Hepatocyte (in vitro differentiated cells): ENCODE results near the gene OLA1.

Experiments
- EZH2 ChIP-seq: fragments of 200-600 bp; sonication (generic); IDR thresholded peaks from 2 replicates; pipeline ENCODE4 v1.6.1; 2016; ENCODE audit warnings: antibody characterized with exemption, mild to moderate bottlenecking, borderline replicate concordance
- TF ChIP-seq, protein P1 (sequence below): fragments of 200-600 bp; sonication (generic); IDR thresholded peaks from 2 replicates; pipeline ENCODE4 v1.5.1; 2016; ENCODE audit warnings: antibody characterized with exemption, mild to moderate bottlenecking; ENCODE audit not compliant: poor library complexity

DNA sequence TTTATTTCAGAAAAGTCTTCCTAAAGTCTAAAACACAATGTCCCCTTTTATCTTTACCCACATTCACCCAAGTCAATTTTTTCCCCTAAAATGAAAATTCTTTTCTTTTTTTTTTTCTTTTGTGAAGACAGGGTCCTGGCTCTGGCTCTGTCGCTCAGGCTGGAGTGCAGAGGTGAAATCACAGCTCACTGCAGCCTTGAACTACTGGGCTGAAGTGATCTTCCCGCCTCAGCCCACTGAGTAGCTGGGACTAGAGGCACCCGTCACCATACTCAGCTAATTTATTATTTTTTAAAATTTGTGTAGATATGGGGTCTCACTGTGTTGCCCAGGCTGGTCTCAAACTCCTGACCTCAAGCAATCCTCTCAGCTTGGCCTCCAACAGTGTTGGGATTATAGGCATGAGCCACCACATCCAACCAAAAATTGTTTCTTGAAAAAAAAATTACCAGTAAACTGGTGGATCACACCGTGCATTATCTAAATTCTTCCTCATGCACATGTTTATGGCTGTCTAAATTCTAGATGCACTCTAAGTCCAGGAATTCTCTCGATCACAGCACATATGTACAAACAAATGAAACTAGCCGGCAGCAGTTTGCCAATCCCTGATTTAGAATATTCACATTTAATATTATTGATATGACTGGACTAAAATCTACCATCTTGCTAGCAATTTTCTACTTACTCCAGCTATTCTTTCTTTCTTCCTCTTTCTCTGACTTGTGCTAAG is 56.8 kb downstream of the OLA1 start:
- TF ChIP-seq, protein P1, sequence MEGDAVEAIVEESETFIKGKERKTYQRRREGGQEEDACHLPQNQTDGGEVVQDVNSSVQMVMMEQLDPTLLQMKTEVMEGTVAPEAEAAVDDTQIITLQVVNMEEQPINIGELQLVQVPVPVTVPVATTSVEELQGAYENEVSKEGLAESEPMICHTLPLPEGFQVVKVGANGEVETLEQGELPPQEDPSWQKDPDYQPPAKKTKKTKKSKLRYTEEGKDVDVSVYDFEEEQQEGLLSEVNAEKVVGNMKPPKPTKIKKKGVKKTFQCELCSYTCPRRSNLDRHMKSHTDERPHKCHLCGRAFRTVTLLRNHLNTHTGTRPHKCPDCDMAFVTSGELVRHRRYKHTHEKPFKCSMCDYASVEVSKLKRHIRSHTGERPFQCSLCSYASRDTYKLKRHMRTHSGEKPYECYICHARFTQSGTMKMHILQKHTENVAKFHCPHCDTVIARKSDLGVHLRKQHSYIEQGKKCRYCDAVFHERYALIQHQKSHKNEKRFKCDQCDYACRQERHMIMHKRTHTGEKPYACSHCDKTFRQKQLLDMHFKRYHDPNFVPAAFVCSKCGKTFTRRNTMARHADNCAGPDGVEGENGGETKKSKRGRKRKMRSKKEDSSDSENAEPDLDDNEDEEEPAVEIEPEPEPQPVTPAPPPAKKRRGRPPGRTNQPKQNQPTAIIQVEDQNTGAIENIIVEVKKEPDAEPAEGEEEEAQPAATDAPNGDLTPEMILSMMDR: no peak
- TF ChIP-seq EZH2: no peak
